Effector CD8-positive, alpha-beta T cell (primary cell): ENCODE measurements around the gene KRTAP4-9.
"Not testable (repeated sequence)": the region's sequence is repeated elsewhere in the genome, so short reads cannot be mapped to it uniquely, and the experiment has no call there.

Experiments
- DNase-seq: peaks from one replicate; lab custom pipeline; 2025; lab: John Stamatoyannopoulos, UW

KRTAP4-9 gene

DNA sequence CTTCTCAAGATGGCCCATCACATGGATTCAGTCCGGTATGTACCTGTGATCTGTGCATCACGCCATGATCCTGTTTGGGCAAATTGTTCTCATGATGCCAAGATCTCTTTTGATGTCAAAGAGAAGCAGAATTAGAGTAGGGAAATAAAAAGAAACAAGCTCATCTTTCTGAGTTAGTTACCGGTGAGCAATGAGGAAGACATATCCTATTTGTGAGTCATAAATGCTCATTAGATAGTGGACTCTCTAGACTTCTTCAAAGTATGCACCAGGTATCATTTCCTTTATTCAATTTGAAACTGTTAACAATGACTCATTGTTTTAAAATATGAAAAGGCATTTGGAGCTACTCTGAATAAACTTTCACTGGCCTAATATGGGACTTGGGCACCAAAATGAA, 26.8 kb downstream of the KRTAP4-9 start:
- DNase-seq, result no peak

DNA sequence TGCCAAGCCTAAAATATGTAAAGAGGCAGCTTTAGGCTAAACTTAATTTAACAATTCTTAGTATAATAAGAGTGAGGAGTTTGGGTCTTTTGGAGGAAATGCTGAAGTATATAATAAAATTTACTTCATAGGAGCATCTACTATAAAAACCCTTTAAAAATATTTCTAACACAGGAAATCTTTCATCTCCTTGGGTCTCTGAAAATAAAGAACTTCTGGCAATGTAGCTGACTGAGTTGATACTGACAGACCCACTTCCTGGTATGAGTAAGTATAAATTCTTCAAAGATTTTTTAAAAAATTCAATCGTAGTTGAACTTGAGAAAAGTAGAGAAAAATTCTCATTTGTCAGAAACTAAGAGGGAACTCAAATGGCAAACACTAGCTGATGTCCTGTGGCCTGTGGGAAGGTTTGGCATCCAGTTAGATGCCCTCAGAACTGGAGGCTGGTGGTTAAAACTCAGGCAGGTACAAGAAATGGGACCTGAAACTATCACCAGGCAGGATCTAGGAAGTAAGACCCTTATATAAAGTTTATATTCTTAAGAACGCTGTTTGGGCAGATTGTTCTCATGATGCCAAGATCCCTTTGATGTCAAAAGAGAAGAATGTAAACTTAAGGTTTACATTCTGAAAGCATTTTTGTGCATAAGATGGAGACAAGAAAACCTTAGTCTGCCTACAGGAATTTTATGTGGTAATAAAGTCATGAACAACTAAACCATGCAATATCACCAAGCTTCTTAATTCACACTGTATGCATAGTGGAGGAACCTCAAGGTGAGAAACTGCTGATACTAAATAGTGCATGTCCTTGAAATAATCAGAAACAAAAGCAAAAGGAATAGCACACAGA, 28.9 kb downstream of the KRTAP4-9 start:
- no peak for DNase-seq

- DNase-seq, result not testable (repeated sequence)
Observed at GRCh38 chr17:41139865-41140264, 34.7 kb downstream of the KRTAP4-9 start.

GRCh38 chr17:41140360-41141131, 35.4 kb downstream of the KRTAP4-9 start, which contains the start of gene KRTAP4-6:
TSS of gene KRTAP4-6 (minus strand) at chr17:41140544. CDS start at chr17:41140487, 57 bp downstream.
- no peak for DNase-seq

DNA sequence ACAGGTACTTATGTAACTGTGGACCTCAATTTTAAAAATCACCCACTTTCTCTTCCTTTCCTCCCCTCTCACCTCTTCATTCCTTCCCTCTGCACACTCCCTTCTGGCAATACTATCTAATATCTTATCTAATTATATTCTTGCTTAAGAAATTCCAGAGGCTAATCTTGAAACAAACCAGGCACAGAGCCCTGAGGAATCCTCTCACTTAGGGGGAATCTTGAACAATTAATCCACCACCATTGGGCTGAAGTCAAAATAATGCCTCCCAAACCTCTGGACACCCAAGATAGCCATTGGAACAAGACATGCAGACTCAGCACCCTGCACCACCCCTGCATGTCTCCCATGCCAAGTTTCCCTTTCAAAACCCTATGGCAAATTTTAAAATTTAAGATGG, 36.2 kb downstream of the KRTAP4-9 start:
- DNase-seq, result no peak

- no peak for DNase-seq
Observed at GRCh38 chr17:41144846-41145245, 39.7 kb downstream of the KRTAP4-9 start.

DNA sequence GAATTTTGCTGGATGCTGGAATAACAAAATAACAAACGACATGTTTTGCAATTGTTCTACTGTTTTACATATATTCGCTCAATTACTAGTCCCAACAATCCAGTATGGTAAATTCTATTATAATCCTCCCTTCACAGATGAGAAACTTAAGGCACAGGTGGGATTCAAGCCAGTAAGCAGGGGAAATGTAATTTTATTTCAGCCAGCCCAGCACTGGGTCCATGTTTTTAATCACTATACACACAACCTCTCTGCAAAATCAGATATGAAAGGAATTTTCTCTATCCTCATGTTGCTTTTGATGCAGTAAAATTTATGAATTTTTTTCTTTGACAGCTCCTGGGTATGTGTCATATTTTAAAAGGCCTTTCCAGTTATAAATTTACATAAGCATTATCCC, 40.1 kb downstream of the KRTAP4-9 start:
- DNase-seq, result no peak

DNA sequence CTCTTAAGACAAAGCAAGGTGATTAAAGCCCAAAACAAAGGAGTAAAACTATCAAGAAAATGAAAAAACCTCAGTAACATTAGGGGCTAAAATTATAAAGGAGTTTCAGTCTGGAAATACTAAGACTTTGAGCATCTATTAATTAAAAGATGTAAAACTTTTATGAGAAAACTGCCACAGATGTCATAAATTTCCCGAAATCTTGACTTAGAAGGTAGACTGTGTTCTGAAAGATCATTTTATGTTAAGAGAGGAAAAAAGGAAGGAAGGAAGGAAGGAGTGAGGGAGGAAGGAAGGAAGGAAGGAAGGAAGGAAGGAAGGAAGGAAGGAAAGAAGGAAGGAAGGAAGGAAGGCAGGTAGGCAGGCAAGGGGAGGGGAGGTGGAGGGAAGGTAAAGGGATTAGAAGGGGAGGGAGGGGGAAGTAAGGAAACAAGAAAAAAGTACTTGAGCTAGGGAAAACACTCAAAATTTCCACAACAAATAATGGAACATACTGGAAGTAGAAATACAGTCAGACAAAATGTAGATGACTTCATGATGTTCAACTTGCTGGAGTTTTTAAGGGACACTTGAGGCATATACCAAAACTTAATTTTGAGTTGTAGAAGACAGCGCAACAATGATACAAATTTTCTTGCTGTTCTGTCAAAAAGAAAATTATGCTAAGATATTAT, 42.5 kb downstream of the KRTAP4-9 start:
- no peak for DNase-seq

- DNase-seq, result not testable (repeated sequence)
Observed at GRCh38 chr17:41148971-41149651, 43.9 kb downstream of the KRTAP4-9 start.

- no peak for DNase-seq
Observed at GRCh38 chr17:41149652-41149985, 44.4 kb downstream of the KRTAP4-9 start, which contains the start of gene KRTAP4-5. TSS of gene KRTAP4-5 (minus strand) at chr17:41149825. CDS start at chr17:41149767, 58 bp downstream.

- no peak for DNase-seq
Observed at GRCh38 chr17:41150026-41150425, 44.8 kb downstream of the KRTAP4-9 start.

- no peak for DNase-seq
Observed at GRCh38 chr17:41151525-41151924, 46.3 kb downstream of the KRTAP4-9 start.

- no peak for DNase-seq
Observed at GRCh38 chr17:41153856-41154255, 48.7 kb downstream of the KRTAP4-9 start.
